K562 (cell line): ENCODE results near the gene AGFG2. TPM values are rescaled to one million over a fixed set of nuclear protein-coding genes. Genes with fewer than 3 reads are reported as not detected.

ENCODE experiments used
- ARID1B ChIP-seq: fragments of 450-650 bp; IDR thresholded peaks from 2 replicates; pipeline ENCODE4 v1.6.1; 2016; ENCODE audit warnings: antibody characterized with exemption, mild to moderate bottlenecking, inconsistent platforms
- BCOR ChIP-seq: fragments of 450-650 bp; IDR thresholded peaks from 2 replicates; pipeline ENCODE4 v1.6.1; 2016
- BRD9 ChIP-seq: fragments of 450-650 bp; IDR thresholded peaks from 2 replicates; pipeline ENCODE4 v1.6.1; 2018; ENCODE audit warnings: low read depth; ENCODE audit not compliant: partially characterized antibody
- CBFA2T3 ChIP-seq: fragments of 450-650 bp; IDR thresholded peaks from 2 replicates; pipeline ENCODE4 v1.6.1; 2017
- CEBPG ChIP-seq, 3 experiments: fragments of 200-800 bp in 1 of 3; sonication (Bioruptor generic) in 1 of 3; sonication (generic) in 1 of 3; formaldehyde crosslinking in 1 of 3; IDR thresholded peaks in 2 of 3; conservative IDR thresholded peaks in 1 of 3; 2 replicates each; pipeline versions ENCODE4 v1.6.1 to v1.8.0; 2016 to 2022; ENCODE audit warnings: missing compliant biosample characterization in 2 of 3, missing genetic modification characterization in 2 of 3, mild to moderate bottlenecking in 1 of 3, missing genetic modification reagents in 1 of 3
- CREBBP ChIP-seq: IDR thresholded peaks from one replicate; pipeline ENCODE4 v1.6.1; 2012; ENCODE audit warnings: low read depth, mild to moderate bottlenecking, control low read depth, inconsistent platforms, low read length
- E2F5 ChIP-seq: sonication (generic); formaldehyde crosslinking; IDR thresholded peaks from 2 replicates; pipeline ENCODE4 v1.8.0; 2022; ENCODE audit warnings: mild to moderate bottlenecking, missing genetic modification reagents
- ELF1 ChIP-seq: fragments of 200-800 bp; sonication (Bioruptor generic); IDR thresholded peaks from 2 replicates; pipeline ENCODE4 v1.6.1; 2016; ENCODE audit warnings: missing genetic modification characterization, missing compliant biosample characterization
- ELK1 ChIP-seq: sonication (generic); formaldehyde crosslinking; IDR thresholded peaks from 2 replicates; pipeline ENCODE4 v1.8.1; 2022; ENCODE audit warnings: missing genetic modification reagents
- GABPB1 ChIP-seq: sonication (generic); formaldehyde crosslinking; IDR thresholded peaks from 2 replicates; pipeline ENCODE4 v1.8.0; 2022; ENCODE audit warnings: mild to moderate bottlenecking, missing genetic modification reagents
- HES1 ChIP-seq: fragments of 450-650 bp; IDR thresholded peaks from 2 replicates; pipeline ENCODE4 v1.6.1; 2016; ENCODE audit warnings: low read depth, mild to moderate bottlenecking, moderate library complexity
- ID3 ChIP-seq, 2 experiments: fragments of 250-450 bp in 1 of 2; fragments of 450-650 bp in 1 of 2; sonication (Bioruptor Pico) in 1 of 2; IDR thresholded peaks; 2 replicates each; pipeline versions ENCODE4 v1.6.1 to v1.8.0; 2016 to 2021; ENCODE audit warnings: mild to moderate bottlenecking in 2 of 2, moderate library complexity in 2 of 2, missing compliant biosample characterization in 1 of 2, missing genetic modification characterization in 1 of 2
- KAT2B ChIP-seq: IDR thresholded peaks from one replicate; pipeline ENCODE4 v1.6.1; 2012; ENCODE audit warnings: low read depth, mild to moderate bottlenecking, control low read depth, inconsistent platforms, low read length, moderate library complexity
- KLF10 ChIP-seq: fragments of 250-450 bp; sonication (Bioruptor Pico); IDR thresholded peaks from 2 replicates; pipeline ENCODE4 v1.6.1; 2021; ENCODE audit warnings: matching md5 sums
- MEF2A ChIP-seq: IDR thresholded peaks from 2 replicates; pipeline ENCODE4 v1.6.1; 2011; ENCODE audit warnings: low read depth, mild to moderate bottlenecking, low read length, moderate library complexity; ENCODE audit not compliant: control insufficient read depth
- PREB ChIP-seq: sonication (generic); formaldehyde crosslinking; IDR thresholded peaks from 2 replicates; pipeline ENCODE4 v1.8.1; 2023; ENCODE audit warnings: mild to moderate bottlenecking, missing genetic modification reagents
- PYGO2 ChIP-seq: fragments of 450-650 bp; IDR thresholded peaks from 2 replicates; pipeline ENCODE4 v1.6.1; 2016; ENCODE audit warnings: mild to moderate bottlenecking, missing genetic modification characterization, moderate library complexity, missing compliant biosample characterization
- RAD51 ChIP-seq: fragments of 450-650 bp; IDR thresholded peaks from 2 replicates; pipeline ENCODE4 v1.7.1; 2016; ENCODE audit warnings: low read depth, mild to moderate bottlenecking, borderline replicate concordance
- RFX7 ChIP-seq: fragments of 250-450 bp; sonication (Bioruptor Pico); IDR thresholded peaks from 2 replicates; pipeline ENCODE4 v1.5.1; 2021; ENCODE audit warnings: mild to moderate bottlenecking
- SMARCA5 ChIP-seq: fragments of 450-650 bp; IDR thresholded peaks from 2 replicates; pipeline ENCODE4 v1.6.1; 2016
- SMARCE1 ChIP-seq: fragments of 450-650 bp; IDR thresholded peaks from 2 replicates; pipeline ENCODE4 v1.7.1; 2016; ENCODE audit warnings: mild to moderate bottlenecking
- TAF15 ChIP-seq: fragments of 200-400 bp; formaldehyde crosslinking; IDR thresholded peaks from 2 replicates; pipeline ENCODE4 v1.6.1; 2017; ENCODE audit warnings: mild to moderate bottlenecking, low read depth, low read length, moderate library complexity
- TGIF2 ChIP-seq: sonication (generic); formaldehyde crosslinking; IDR thresholded peaks from 2 replicates; pipeline ENCODE4 v1.8.1; 2022; ENCODE audit warnings: mild to moderate bottlenecking, missing genetic modification reagents, moderate library complexity
- TRIM24 ChIP-seq, 2 experiments: fragments of 450-650 bp; IDR thresholded peaks; 2 replicates each; pipeline ENCODE4 v1.6.1; 2016
- ZBTB8A ChIP-seq: fragments of 450-650 bp; IDR thresholded peaks from 2 replicates; pipeline ENCODE4 v1.6.1; 2018; ENCODE audit warnings: mild to moderate bottlenecking, moderate library complexity; ENCODE audit not compliant: partially characterized antibody
- ZFP1 ChIP-seq: fragments of 450-650 bp; formaldehyde crosslinking; IDR thresholded peaks from 2 replicates; pipeline ENCODE4 v1.4.0; 2020; ENCODE audit warnings: mild to moderate bottlenecking, mixed read lengths
- ZFP36 ChIP-seq: fragments of 150-350 bp; IDR thresholded peaks from 2 replicates; pipeline ENCODE4 v1.6.1; 2018; ENCODE audit warnings: low read length, low read depth; ENCODE audit not compliant: partially characterized antibody
- polyA plus RNA-seq, 8 experiments: library from polyadenylated mRNA; depleted of rRNA in 4 of 8; stranded (reverse) in 5 of 8; unstranded in 3 of 8; fragments of >200 nt; fragmentation: Nextera tagmentation in 2 of 8; fragmentation: Illumina TruSeq in 1 of 8; extraction: Ambion mirVana in 2 of 8; extraction: Trizol in 1 of 8; gene quantifications; 2 replicates each; pipeline versions ENCODE4 v1.2.1 to v1.2.3, GENCODE V29; 2011 to 2014; ENCODE audit warnings: inconsistent platforms in 1 of 8, missing spikeins in 1 of 8
- total RNA-seq, 7 experiments: library from RNA; depleted of rRNA in 6 of 7; stranded (reverse); fragments of >200 nt in 6 of 7; fragmentation: Illumina TruSeq in 2 of 7; extraction: Trizol in 2 of 7; gene quantifications; 2 replicates each; pipeline versions ENCODE4 v1.2.1 to v1.2.3, GENCODE V29; 2011 to 2021; ENCODE audit warnings: low replicate concordance in 1 of 7

The AGFG2 gene
- total and polyA plus RNA-seq, 9 of the 15 experiments (the other 6 are each of a cell fraction or from before 2014, with no cell fraction given) = 0.31 to 23.1 (median 6.5) TPM

- TF ChIP-seq TRIM24 (IDR thresholded peaks at IDR 0.05) = 0 out of 4 replicates have a peak, but pooled peaks of 1 of the 2 experiments have one; percentile 5
- no peak for TF ChIP-seq GABPB1 (CRISPR knock-in tag)
- TF ChIP-seq BRD9 = no peak
- no peak for TF ChIP-seq MEF2A
- TF ChIP-seq ARID1B = 0 out of 2 replicates have a peak, but pooled peaks have one; percentile 17
- no peak for TF ChIP-seq KLF10
- no peak for TF ChIP-seq ELK1 (CRISPR knock-in tag)
- TF ChIP-seq CREBBP = no peak
- no peak for TF ChIP-seq ELF1 (tag)
- TF ChIP-seq ID3 (CRISPR knock-in tag; IDR thresholded peaks at IDR 0.05) = no peak
- TF ChIP-seq ID3 (tag; IDR thresholded peaks at IDR 0.05) = no peak
- TF ChIP-seq SMARCE1 = peak; percentile 12; the same call in 1 of the 2 replicates
- no peak for TF ChIP-seq KAT2B
- no peak for TF ChIP-seq HES1
- TF ChIP-seq RAD51 = no peak
- TF ChIP-seq SMARCA5 = peak; percentile 40; the same call in 1 of the 2 replicates
- no peak for TF ChIP-seq BCOR
- no peak for TF ChIP-seq PYGO2
- TF ChIP-seq RFX7 = no peak
- no peak for TF ChIP-seq ZBTB8A
- no peak for TF ChIP-seq TGIF2 (CRISPR knock-in tag)
- no peak for TF ChIP-seq CBFA2T3
- TF ChIP-seq ZFP36 = no peak
- TF ChIP-seq PREB (CRISPR knock-in tag) = no peak
- no peak for TF ChIP-seq ZFP1
- TF ChIP-seq CEBPG (CRISPR knock-in tag; IDR thresholded peaks at IDR 0.05) = no peak
- TF ChIP-seq CEBPG (tag; conservative IDR thresholded peaks at IDR 0.05 in 1 of 2, IDR thresholded peaks at IDR 0.05 in 1 of 2) = no peak
- TF ChIP-seq TAF15 = no peak
- no peak for TF ChIP-seq E2F5 (CRISPR knock-in tag)
Observed at GRCh38 chr7:100614308-100614861, 75.4 kb downstream of the AGFG2 start (continued).
